ENCODE results near the gene FAM124A. TPM values are rescaled to one million over a fixed set of nuclear protein-coding genes. Genes with fewer than 3 reads are reported as not detected.

The FAM124A gene
- polyA plus RNA-seq, 2 of the 4 experiments (the other 2 are of a cell fraction) = 1.5 to 1.6 TPM

- FAIRE-seq (no peak), ATAC-seq (no peak), DNase-seq (ENCODE audit: low read depth in 1 of 2, low spot score in 1 of 2) (no peak)
- TF ChIP-seq NR3C1 (IDR thresholded peaks at IDR 0.05) (no peak), POLR2AphosphoS2 (conservative IDR thresholded peaks at IDR 0.05; ENCODE audit: low read length) (no peak), RAD21 (conservative IDR thresholded peaks at IDR 0.05 in 1 of 2, IDR thresholded peaks at IDR 0.05 in 1 of 2) (no peak)
- no peaks in the 10 kb centered on the region for H3K9me3 ChIP-seq
- no peak overlapping the region for H3K4me2 ChIP-seq
- WGBS (ENCODE audit: missing lambda C conversion rate) = 74% methylated on average over 6 of the region's 6 CpGs
- ChIA-PET POLR2A (no interaction called here), CTCF (no interaction called here)
- H3K4me3 ChIP-seq = no peak overlapping the region
- no peaks in the 10 kb centered on the region for H3K4me1 ChIP-seq
- no peak overlapping the region for H3K27ac ChIP-seq
Observed at GRCh38 chr13:51308781-51309180, 86.6 kb downstream of the FAM124A start.

GRCh38 chr13:51311231-51311630 lies 89.0 kb downstream of the FAM124A start:
- Histone ChIP-seq H3K4me1 (no peaks in the 10 kb centered on the region), H3K4me2 (no peak overlapping the region), H3K27ac (no peak overlapping the region), H3K9me3 (no peaks in the 10 kb centered on the region), H3K4me3 (no peak overlapping the region)
- no peak for FAIRE-seq
- no peak for TF ChIP-seq ZNF302 (CRISPR knock-in tag; IDR thresholded peaks at IDR 0.05)
- no peak for TF ChIP-seq CBX2 (IDR thresholded peaks at IDR 0.05; ENCODE audit: borderline replicate concordance, low read depth)
- TF ChIP-seq E2F6 (IDR thresholded peaks at IDR 0.05; ENCODE audit: borderline replicate concordance, low read depth) = no peak
- TF ChIP-seq HDAC2 (IDR thresholded peaks at IDR 0.05) = no peak
- no peak for ATAC-seq
- ChIA-PET CTCF (interaction anchor here (0.7 kb wide), 1 partner anchor 25 kb away, joined by 3 read pairs; no protein-coding TSS in a partner anchor), POLR2A (no interaction called here)
- DNase-seq (ENCODE audit: low read depth in 1 of 2, low spot score in 1 of 2) = no peak
- 64% methylated on average over 2 of the region's 2 CpGs for WGBS (ENCODE audit: missing lambda C conversion rate)

GRCh38 chr13:51311957-51312520 lies 89.8 kb downstream of the FAM124A start:
- 72% methylated on average over 5 of the region's 5 CpGs for WGBS (ENCODE audit: missing lambda C conversion rate)
- FAIRE-seq = no peak
- Histone ChIP-seq H3K4me3 (no peak overlapping the region), H3K9me3 (no peaks in the 10 kb centered on the region), H3K27ac (no peak overlapping the region), H3K4me2 (no peak overlapping the region), H3K4me1 (no peaks in the 10 kb centered on the region)
- TF ChIP-seq ZSCAN20 (CRISPR knock-in tag; IDR thresholded peaks at IDR 0.05) (no peak), JUN (IDR thresholded peaks at IDR 0.05) (no peak), NPAS2 (CRISPR knock-in tag; IDR thresholded peaks at IDR 0.05; ENCODE audit: borderline replicate concordance) (no peak), JUNB (IDR thresholded peaks at IDR 0.05) (no peak)
- DNase-seq (ENCODE audit: low read depth in 1 of 2, low spot score in 1 of 2) = no peak
- POLR2A ChIA-PET = no interaction called here
- no peak; a peak in 1 of 6 replicates for ATAC-seq
- CTCF ChIA-PET = interaction anchor here (0.7 to 1.4 kb wide), 2 partner anchors 25 to 26 kb away, joined by 3 read pairs; no protein-coding TSS in a partner anchor

- FAIRE-seq (no peak), ATAC-seq (no peak), DNase-seq (ENCODE audit: low read depth in 1 of 2, low spot score in 1 of 2) (no peak)
- Histone ChIP-seq H3K4me2 (no peak overlapping the region), H3K4me3 (no peak overlapping the region), H3K9me3 (no peaks in the 10 kb centered on the region), H3K27ac (no peak overlapping the region), H3K4me1 (no peaks in the 10 kb centered on the region)
- ChIA-PET POLR2A (no interaction called here), CTCF (no interaction called here)
- WGBS (ENCODE audit: missing lambda C conversion rate) = 10% methylated on average over 1 of the region's 1 CpG
- TF ChIP-seq FOXS1 (CRISPR knock-in tag; IDR thresholded peaks at IDR 0.05) (no peak), HOXB13 (CRISPR knock-in tag; IDR thresholded peaks at IDR 0.05; ENCODE audit: low read depth) (no peak), ZFP36 (IDR thresholded peaks at IDR 0.05; ENCODE audit: borderline replicate concordance, partially characterized antibody) (no peak), HOXB5 (CRISPR knock-in tag; IDR thresholded peaks at IDR 0.05) (no peak), REST (IDR thresholded peaks at IDR 0.05) (no peak), CBX2 (IDR thresholded peaks at IDR 0.05; ENCODE audit: borderline replicate concordance, low read depth) (no peak), PHF8 (IDR thresholded peaks at IDR 0.05; ENCODE audit: borderline replicate concordance, low read depth) (no peak), MAZ (IDR thresholded peaks at IDR 0.05; ENCODE audit: borderline replicate concordance, low read depth, low read length) (no peak), HEYL (CRISPR knock-in tag; IDR thresholded peaks at IDR 0.05) (no peak), POLR2A (IDR thresholded peaks at IDR 0.05; ENCODE audit: low read length) (no peak), FOSL2 (IDR thresholded peaks at IDR 0.05) (no peak), FOSL2 (CRISPR knock-in tag; IDR thresholded peaks at IDR 0.05) (no peak)
Observed at GRCh38 chr13:51313619-51314018, 91.4 kb downstream of the FAM124A start.
